ENCODE results near the gene SERPINB13.

DNA sequence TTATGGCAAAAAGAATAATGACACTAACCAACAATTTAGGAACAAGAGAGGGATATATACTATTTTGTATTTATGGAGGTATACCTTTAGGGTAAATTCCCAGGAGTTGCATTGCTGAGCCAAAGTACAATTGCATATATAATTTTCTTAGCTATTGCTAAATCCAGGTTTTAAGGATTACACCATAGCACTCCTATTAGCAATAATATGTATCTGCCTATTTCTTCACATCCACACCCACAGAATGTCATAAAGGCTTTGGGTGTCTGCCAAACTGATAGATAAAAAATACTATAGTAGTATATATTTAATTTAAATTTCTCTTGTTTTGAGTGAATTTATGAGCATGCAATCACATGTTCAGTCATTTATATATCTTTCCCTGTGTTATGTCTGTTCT lies 11.5 kb upstream of the SERPINB13 start:
- TF ChIP-seq, protein P1, sequence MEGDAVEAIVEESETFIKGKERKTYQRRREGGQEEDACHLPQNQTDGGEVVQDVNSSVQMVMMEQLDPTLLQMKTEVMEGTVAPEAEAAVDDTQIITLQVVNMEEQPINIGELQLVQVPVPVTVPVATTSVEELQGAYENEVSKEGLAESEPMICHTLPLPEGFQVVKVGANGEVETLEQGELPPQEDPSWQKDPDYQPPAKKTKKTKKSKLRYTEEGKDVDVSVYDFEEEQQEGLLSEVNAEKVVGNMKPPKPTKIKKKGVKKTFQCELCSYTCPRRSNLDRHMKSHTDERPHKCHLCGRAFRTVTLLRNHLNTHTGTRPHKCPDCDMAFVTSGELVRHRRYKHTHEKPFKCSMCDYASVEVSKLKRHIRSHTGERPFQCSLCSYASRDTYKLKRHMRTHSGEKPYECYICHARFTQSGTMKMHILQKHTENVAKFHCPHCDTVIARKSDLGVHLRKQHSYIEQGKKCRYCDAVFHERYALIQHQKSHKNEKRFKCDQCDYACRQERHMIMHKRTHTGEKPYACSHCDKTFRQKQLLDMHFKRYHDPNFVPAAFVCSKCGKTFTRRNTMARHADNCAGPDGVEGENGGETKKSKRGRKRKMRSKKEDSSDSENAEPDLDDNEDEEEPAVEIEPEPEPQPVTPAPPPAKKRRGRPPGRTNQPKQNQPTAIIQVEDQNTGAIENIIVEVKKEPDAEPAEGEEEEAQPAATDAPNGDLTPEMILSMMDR (IDR thresholded peaks at IDR 0.05), result no peak
- TF ChIP-seq POLR2A (IDR thresholded peaks at IDR 0.05), result no peak

Data from esophagus squamous epithelium (tissue), 4 donors.